ENCODE results near the gene MYPOP.

GRCh38 chr19:45862564-45863334 lies 39.7 kb downstream of the MYPOP start, which contains the start of gene SYMPK:
- TF ChIP-seq CTCF (IDR thresholded peaks at IDR 0.05; ENCODE audit: poor library complexity) (no peak), EZH2 (IDR thresholded peaks at IDR 0.05; ENCODE audit: borderline replicate concordance) (no peak), EZH2phosphoT487 (IDR thresholded peaks at IDR 0.05; ENCODE audit: low read depth, severe bottlenecking, unreplicated experiment) (no peak)

All from hepatocyte (in vitro differentiated cells).